Esophagus squamous epithelium (tissue), 5 donors: ENCODE data around the gene FARP2. TPM values are rescaled to one million over a fixed set of nuclear protein-coding genes. Genes with fewer than 3 reads are reported as not detected.

Source experiments
- DNase-seq: peaks from one replicate; lab custom pipeline; 2025; lab: John Stamatoyannopoulos, UW
- H3K27ac ChIP-seq, 4 donors: fragments of 200-600 bp; sonication (generic); one replicate each; pipeline ENCODE4 v1.5.1; 2016 to 2019; ENCODE audit warnings: mild to moderate bottlenecking in 1 of 4
- H3K27me3 ChIP-seq, 4 donors: fragments of 200-600 bp; sonication (generic); 1 replicate in 3 of 4; 2 replicates in 1 of 4; pipeline versions ENCODE4 v1.5.1 to v1.6.0; 2017 to 2021; ENCODE audit warnings: antibody characterized with exemption in 1 of 4
- H3K36me3 ChIP-seq, 3 donors: fragments of 200-600 bp; sonication (generic); one replicate each; pipeline ENCODE4 v1.5.1; 2016 to 2019
- H3K4me1 ChIP-seq, 3 donors: fragments of 200-600 bp; sonication (generic); one replicate each; pipeline ENCODE4 v1.5.1; 2017 to 2019
- H3K4me3 ChIP-seq, 4 donors: fragments of 200-600 bp; sonication (generic); 1 replicate in 3 of 4; 2 replicates in 1 of 4; pipeline ENCODE4 v1.5.1; 2016 to 2019; ENCODE audit warnings: mild to moderate bottlenecking in 2 of 4, moderate library complexity in 1 of 4
- H3K9me3 ChIP-seq, 3 donors: fragments of 200-600 bp; sonication (generic); one replicate each; pipeline ENCODE4 v1.5.1; 2016 to 2019
- POLR2A ChIP-seq, 4 donors: fragments of 450-650 bp; IDR thresholded peaks; one replicate each; pipeline ENCODE4 v1.6.1; 2017; ENCODE audit warnings: antibody characterized with exemption in 4 of 4, mild to moderate bottlenecking in 4 of 4, moderate library complexity in 3 of 4
- WGBS, 2 donors: methylation state at CpG; one replicate each; pipeline ENCODE4 v1.1.5; 2018; 5-methylcytosine and 5-hydroxymethylcytosine counted together
- intact Hi-C: fragments of 100-400 bp; cut with DNase I; formaldehyde crosslinking; loops from one replicate; pipeline ENCODE4 v1.15.0; 2022
- total RNA-seq, 4 donors: library from RNA; depleted of rRNA; stranded (reverse); fragments of >200 nt; gene quantifications; one replicate each; pipeline ENCODE4 v1.1.0, GENCODE V29; 2016
- TF ChIP-seq, protein P1 (sequence below), 6 experiments: fragments of 450-650 bp in 4 of 6; fragments of 200-600 bp in 2 of 6; sonication (generic) in 2 of 6; IDR thresholded peaks; one replicate each; pipeline ENCODE4 v1.5.1; 2016 to 2019; ENCODE audit warnings: antibody characterized with exemption in 6 of 6, mild to moderate bottlenecking in 4 of 6, moderate library complexity in 4 of 6
- donor health status: DM: yes; HTN: yes; CAD: no.

FARP2 gene
- total RNA-seq, 4 donors from 2014 or later: 20.8 to 41.8 (median 37.1) TPM

DNA sequence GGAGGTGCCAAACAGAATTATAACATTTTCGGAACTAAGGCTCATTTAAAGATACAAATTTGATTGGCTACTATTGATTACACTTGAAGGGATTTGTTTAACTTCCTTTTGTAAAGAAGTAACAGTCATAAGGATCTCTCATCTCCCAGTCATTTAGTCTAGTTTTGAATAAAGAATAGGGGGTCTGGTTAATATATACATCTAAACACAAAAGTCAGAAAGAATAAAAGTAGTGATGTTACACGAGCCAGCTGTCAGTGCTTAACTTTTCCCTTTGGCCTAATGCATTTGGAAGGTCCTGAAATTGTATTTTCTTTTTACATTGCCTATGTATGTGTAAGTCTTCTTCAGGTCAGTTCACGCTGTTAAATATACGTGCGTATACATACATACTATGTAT is 32.3 kb upstream of the FARP2 start:
- 72 to 74% methylated on average over 5 of the region's 5 CpGs for WGBS, 2 donors
- H3K36me3 ChIP-seq: peaks cover 0 to 49% (median 4%) of the 10 kb centered on the region in 3 donors
- H3K27me3 ChIP-seq: no peaks in the 10 kb centered on the region
- H3K4me1 ChIP-seq: peaks cover 0 to 70% (median 32%) of the 10 kb centered on the region in 3 donors
- TF ChIP-seq POLR2A (IDR thresholded peaks at IDR 0.05): no peak
- TF ChIP-seq, protein P1, sequence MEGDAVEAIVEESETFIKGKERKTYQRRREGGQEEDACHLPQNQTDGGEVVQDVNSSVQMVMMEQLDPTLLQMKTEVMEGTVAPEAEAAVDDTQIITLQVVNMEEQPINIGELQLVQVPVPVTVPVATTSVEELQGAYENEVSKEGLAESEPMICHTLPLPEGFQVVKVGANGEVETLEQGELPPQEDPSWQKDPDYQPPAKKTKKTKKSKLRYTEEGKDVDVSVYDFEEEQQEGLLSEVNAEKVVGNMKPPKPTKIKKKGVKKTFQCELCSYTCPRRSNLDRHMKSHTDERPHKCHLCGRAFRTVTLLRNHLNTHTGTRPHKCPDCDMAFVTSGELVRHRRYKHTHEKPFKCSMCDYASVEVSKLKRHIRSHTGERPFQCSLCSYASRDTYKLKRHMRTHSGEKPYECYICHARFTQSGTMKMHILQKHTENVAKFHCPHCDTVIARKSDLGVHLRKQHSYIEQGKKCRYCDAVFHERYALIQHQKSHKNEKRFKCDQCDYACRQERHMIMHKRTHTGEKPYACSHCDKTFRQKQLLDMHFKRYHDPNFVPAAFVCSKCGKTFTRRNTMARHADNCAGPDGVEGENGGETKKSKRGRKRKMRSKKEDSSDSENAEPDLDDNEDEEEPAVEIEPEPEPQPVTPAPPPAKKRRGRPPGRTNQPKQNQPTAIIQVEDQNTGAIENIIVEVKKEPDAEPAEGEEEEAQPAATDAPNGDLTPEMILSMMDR (IDR thresholded peaks at IDR 0.05): no peak
- no peak for DNase-seq
- no peaks in the 10 kb centered on the region for H3K9me3 ChIP-seq
- H3K27ac ChIP-seq: no peak overlapping the region
- H3K4me3 ChIP-seq: no peak overlapping the region
- intact Hi-C loops: no loop called here

DNA sequence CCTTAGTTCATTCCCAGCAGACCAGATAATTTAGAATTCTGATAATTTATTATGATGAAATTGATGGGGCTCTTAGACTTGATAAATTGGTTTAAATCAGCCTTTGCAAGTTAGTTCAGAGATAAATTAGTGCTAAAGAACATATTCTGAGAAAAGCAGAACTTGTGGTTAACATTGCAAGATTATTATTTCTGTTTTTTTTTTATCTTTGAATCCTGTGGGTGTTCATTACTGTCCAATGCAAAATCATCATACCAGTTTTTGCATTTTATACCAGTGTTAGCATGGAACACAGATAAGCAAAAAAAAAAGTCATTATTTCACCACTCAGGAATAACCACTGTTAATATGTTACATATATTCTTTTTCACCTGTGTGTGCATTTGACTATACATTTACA is 31.3 kb upstream of the FARP2 start:
- no peaks in the 10 kb centered on the region for H3K9me3 ChIP-seq
- no peak overlapping the region for H3K4me3 ChIP-seq
- no peak for TF ChIP-seq POLR2A (IDR thresholded peaks at IDR 0.05)
- TF ChIP-seq, protein P1 (IDR thresholded peaks at IDR 0.05): no peak
- intact Hi-C loops: no loop called here
- H3K4me1 ChIP-seq: peaks cover 0 to 70% (median 24%) of the 10 kb centered on the region in 3 donors
- peaks cover 0 to 53% (median 4%) of the 10 kb centered on the region in 3 donors for H3K36me3 ChIP-seq
- H3K27me3 ChIP-seq: no peaks in the 10 kb centered on the region
- H3K27ac ChIP-seq: no peak overlapping the region
- no peak for DNase-seq

DNA sequence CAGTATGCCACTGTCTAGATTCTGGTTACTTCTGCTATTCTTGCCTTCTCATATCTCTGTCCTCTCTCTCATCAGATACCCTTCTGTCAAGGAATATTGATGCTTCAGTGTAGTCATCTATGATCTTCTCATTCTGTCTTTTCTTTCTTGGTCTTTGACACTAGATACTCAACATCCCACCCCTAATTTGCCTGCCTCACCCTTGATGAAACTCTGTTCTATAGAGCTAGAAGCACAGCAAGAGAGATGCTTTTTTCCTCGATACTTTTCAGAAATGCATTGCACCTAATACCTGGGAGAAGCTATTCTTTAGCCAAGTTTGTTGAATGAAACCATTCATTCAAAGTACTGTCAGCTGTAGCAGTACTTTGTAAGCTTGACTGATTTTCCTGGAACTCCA is 30.8 kb upstream of the FARP2 start:
- Histone ChIP-seq H3K27me3 (no peaks in the 10 kb centered on the region), H3K36me3 (peaks cover 0 to 55% (median 4%) of the 10 kb centered on the region in 3 donors), H3K9me3 (no peaks in the 10 kb centered on the region), H3K4me1 (peaks cover 0 to 70% (median 22%) of the 10 kb centered on the region in 3 donors), H3K27ac (no peak overlapping the region), H3K4me3 (no peak overlapping the region)
- 94 to 95% methylated on average over 1 of the region's 1 CpG for WGBS, 2 donors
- TF ChIP-seq, protein P1 (IDR thresholded peaks at IDR 0.05): no peak
- TF ChIP-seq POLR2A (IDR thresholded peaks at IDR 0.05): no peak
- intact Hi-C loops: no loop called here
- no peak for DNase-seq

DNA sequence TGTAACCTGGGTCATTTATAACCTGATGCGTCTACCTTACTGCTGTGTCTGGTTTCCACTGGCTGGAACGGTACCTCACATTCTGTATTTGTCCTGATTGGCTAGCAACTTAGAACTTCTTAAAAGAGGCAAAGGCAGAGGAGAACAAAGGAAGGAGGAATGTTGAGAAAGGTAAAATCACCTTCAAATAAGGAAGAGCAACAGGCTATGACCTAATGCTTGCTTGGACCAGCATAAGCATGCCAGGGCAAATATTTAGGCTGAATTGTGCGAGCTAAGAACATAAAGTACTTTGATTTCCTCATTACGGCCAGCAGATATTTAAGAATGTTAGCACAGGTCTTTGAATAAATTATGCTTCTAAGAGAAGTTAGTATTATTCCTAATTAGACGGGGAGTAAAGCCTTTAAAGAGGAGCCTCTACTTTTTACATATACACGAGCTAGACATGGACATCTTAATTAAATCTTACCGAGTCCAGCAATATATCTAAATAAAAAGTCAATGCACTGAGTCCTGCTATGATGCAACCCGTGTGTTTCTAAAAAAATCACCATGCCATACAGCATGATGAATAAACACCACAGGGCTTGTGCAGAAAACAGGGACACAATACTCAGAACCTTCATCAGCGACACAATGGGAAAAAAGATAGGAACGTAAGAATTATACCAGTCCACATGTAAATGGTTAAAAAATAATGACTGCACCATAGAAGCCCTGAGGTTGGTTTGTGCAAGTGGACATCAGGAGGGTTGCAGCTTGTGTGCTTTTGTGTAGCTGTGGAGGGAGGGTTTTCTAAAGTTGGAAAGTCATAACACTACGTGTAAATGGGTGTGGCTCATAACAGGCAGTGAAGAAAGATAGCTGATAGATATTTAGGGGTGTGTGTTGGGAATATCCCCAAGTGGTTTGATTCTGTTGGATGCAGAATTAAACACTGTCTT is 26.1 kb upstream of the FARP2 start:
- H3K4me3 ChIP-seq: no peak overlapping the region
- intact Hi-C loops: no loop called here
- H3K27ac ChIP-seq: peak overlapping the region; percentile 44 to 74 (median 62)
- peaks cover 0 to 30% (median 0%) of the 10 kb centered on the region in 3 donors for H3K4me1 ChIP-seq
- no peaks in the 10 kb centered on the region for H3K9me3 ChIP-seq
- TF ChIP-seq, protein P1 (IDR thresholded peaks at IDR 0.05): no peak
- no peak for TF ChIP-seq POLR2A (IDR thresholded peaks at IDR 0.05)
- H3K36me3 ChIP-seq: peaks cover 4 to 70% (median 4%) of the 10 kb centered on the region in 3 donors
- H3K27me3 ChIP-seq: no peaks in the 10 kb centered on the region
- DNase-seq: no peak
- WGBS, 2 donors: 44 to 58% methylated on average over 11 of the region's 11 CpGs

DNA sequence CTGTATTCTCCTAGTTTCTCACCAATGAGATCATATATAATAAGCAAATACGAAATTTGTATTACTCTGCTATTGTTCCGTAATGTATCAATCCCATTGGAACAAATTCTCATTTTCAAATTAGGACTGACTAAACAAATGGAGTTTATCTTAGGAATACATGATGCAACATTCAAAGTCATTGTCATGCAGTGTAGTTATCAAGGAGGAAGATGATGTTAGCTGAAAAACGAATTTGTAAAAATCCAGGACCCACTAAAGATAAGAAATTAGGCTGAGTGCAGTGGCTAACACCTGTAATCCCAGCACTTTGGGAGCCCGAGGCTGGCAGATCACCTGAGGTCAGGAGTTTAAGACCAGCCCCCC is 25.5 kb upstream of the FARP2 start:
- intact Hi-C loops: no loop called here
- DNase-seq: no peak
- 68 to 77% methylated on average over 4 of the region's 4 CpGs for WGBS, 2 donors
- Histone ChIP-seq H3K9me3 (no peaks in the 10 kb centered on the region), H3K4me3 (no peak overlapping the region), H3K27me3 (no peaks in the 10 kb centered on the region), H3K4me1 (peaks cover 0 to 25% (median 0%) of the 10 kb centered on the region in 3 donors), H3K27ac (peak overlapping the region; percentile 44 to 74 (median 62)), H3K36me3 (peaks cover 4 to 71% (median 10%) of the 10 kb centered on the region in 3 donors)
- TF ChIP-seq POLR2A (IDR thresholded peaks at IDR 0.05): no peak
- TF ChIP-seq, protein P1 (IDR thresholded peaks at IDR 0.05): no peak
